Inferior parietal cortex (tissue), 1 donor: ENCODE data around the gene ZNF586.
A peak's percentile ranks its signal among the peaks of the same experiment; 100 is the strongest.
"Not testable (repeated sequence)": the region's sequence is repeated elsewhere in the genome, so short reads cannot be mapped to it uniquely, and the experiment has no call there.

Source experiments
- DNase-seq: peaks from one replicate; pipeline ENCODE4 v3.0.0-alpha.2; 2016; ENCODE audit errors: extremely low spot score

Gene ZNF586

DNA sequence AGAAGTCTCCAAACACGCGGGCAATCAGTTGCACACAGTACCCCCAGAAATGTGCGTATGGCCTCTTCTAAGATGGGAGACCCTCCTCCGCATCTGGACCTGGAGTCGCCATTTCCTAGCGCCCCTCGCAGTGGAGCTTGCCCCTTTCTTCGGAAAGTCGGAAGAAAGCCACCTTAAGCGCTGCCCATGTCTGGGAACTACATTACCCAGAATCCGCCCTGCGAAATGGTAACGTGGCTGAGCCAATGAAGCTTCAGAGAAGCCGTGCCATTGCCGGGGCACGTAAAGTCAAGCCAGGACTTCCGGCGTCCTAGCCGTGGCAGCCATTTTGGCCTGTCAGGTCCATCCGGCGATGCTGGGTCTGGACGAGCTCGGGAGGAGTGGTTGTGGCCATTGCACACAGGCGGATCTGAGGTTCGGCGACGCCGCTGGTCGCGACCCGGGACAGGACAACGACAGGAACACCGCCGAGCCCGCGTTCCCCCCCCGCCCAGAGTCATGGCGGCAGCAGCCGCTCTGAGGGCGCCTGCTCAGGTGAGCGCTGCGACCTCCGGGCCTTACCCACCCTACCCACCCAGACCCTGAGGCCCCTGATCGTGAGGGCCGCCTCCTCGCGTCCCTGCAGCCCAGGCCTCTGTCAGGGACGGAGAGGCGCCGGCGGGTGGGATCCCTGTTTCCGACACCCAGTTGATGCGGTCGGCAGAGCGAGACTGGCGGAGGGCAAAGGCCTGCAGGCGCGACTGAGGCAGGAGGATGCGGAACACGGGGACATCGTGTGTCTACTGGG, at the start of gene ZNF586:
TSS of gene ZNF586 (plus strand) at position 332 of the 787 bp plus-strand sequence. CDS start at position 499, 167 bp downstream.
- DNase-seq, result peak; percentile 96

DNA sequence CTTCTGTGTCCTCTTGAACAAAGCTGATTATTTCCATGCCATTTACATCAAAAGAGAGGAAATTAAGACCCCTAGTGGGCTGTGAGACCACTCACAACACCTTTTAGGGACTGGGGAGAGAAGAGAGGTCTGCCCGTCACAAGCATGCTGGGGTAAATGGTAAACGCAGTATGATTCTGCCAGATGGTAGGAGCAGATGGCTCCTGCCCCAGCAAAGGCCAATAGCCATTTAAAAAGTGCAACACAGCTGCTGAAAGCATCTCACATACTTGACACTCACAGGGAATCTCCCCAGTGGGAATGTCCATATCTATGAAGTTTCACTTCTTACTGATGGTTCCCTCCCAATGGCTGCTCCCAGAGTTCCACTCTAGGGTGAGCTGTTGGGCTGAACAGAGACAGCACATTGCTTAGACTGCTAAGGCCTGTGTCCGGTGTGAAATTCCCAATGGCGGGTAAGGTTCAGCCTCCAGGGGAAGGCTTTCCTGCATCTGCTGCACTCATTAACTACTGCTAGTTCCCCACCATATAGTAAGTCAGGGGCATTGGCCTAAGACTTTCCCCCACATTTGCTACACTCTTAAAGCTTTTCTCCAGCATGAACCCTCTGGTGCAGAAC, 49.5 kb upstream of the ZNF586 start:
- DNase-seq, result no peak

GRCh38 chr19:57720878-57721277, 48.6 kb upstream of the ZNF586 start:
- DNase-seq, result no peak

DNA sequence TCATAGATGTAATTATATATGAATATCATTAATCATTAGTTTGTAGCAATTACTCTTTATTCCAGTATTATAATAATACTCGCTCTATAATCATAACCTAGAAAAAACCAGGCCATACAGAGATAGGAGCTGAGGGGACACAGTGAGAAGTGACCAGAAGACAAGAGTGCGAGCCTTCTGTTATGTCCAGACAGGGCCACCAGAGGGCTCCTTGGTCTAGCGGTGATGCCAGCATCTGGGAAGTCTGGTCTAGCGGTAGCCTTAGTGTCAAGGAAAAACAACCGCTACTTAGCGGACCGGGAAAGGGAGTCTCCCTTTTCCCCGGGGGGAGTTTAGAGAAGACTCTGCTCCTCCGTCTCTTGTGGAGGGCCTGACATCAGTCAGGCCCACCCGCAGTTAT, 31.2 kb upstream of the ZNF586 start:
- DNase-seq, result peak; percentile 19

- not testable (repeated sequence) for DNase-seq
These were observed 30.7 kb upstream of the ZNF586 start for GRCh38 chr19:57738770-57739169.

DNA sequence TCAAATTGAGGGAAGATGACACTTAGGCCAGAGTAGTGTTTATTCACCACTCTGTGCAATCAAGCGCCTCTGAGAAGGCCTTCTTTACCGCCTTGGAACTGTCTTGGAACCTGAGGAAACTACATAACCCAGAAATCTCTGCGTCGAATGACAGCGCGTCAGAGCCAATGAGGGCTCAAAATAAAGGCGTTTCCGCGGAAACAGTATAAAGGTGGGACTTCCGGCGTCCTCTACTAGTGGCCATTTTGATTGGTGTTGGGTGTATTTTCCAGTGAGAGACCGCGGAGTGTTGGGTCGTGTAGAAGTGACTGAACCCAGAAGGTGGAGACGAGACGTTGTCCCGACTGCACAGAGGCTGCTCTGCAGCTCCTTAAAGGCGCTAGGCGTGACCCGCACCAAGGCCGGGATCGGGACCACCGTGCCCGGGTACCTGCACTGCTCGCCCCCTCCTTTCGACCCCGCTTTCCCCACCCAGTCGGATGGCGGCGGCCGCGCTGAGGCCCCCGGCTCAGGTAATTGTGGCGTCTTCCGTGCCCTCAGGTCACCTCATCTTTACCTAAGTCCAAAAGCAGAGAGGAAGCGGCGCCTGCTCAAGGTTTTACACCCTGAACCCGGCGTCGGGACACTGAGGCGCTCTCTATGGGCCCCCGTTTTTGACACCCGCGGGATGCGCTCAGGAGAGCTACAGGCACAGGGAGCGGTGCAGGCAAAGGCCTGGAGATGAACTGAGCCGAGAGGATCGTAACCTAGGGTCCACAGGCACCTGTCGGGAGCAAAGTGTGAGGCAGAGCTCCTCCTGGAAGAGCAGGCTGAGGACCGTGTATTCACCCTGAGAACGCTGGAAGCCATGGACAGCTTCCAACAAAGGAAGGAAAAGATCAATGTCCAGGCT, 22.6 kb upstream of the ZNF586 start, which contains the start of gene ZNF776:
TSS of gene ZNF776 (plus strand) at position 236 of the 892 bp plus-strand sequence. CDS start at position 480, 244 bp downstream.
- DNase-seq, result peak; percentile 99

GRCh38 chr19:57747472-57747807, 22.0 kb upstream of the ZNF586 start:
- no peak for DNase-seq

DNA sequence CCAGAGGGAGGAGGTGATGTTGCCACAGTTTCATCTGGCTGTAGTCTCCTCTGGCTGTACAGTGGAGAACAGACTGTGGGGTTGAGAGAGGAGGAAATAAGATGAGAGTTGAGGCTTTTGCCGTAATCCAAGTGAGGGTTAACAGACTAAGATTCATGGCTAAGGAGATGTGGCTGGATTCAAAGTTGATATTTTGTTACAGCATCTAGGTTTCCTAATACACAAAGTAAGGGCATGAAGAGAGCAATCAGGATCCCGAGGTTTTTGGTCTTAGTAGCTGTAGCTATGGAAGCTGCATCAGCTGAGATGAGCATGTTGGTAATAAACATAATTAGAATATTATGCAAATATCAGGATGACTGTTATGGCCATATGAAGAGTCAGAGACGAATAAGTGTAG, 21.4 kb upstream of the ZNF586 start:
- no peak for DNase-seq

- no peak for DNase-seq
These were observed 15.3 kb upstream of the ZNF586 start for GRCh38 chr19:57754091-57754673.

- no peak for DNase-seq
These were observed 14.4 kb upstream of the ZNF586 start for GRCh38 chr19:57755031-57755430.

GRCh38 chr19:57757941-57758340, 11.5 kb upstream of the ZNF586 start:
- no peak for DNase-seq

- no peak for DNase-seq
These were observed 10.4 kb upstream of the ZNF586 start for GRCh38 chr19:57759096-57759495.

- DNase-seq, result no peak
These were observed 1.9 kb downstream of the ZNF586 start for GRCh38 chr19:57771417-57771816.

- DNase-seq, result no peak
These were observed 4.0 kb downstream of the ZNF586 start for GRCh38 chr19:57773488-57773887.

DNA sequence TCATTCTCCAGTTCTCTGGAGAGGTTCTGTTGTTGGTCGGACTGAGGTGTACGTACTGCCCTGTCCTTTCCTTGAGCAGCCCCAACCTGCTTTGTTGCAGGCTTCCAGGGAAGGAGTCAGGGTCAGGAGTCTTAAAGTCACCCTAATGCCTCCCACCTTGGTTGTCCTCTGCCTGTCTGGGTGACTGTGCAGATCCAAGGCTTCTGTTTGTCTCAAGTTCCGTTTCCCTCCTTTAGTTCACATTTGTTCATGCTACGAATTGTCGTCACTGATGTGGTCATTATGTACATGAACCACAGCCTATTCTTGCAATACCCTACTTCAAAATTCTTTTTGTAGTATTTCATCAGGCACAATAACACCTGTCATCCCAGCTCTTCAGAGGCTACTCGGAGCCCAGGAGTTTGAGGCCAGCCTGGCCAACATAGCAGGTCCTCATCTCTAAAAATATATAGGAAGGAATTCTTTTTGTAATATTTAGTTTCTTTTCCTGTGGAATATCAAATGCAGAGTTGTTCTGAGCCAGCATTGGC, 7.4 kb downstream of the ZNF586 start:
- DNase-seq, result no peak

- DNase-seq, result no peak
These were observed 8.9 kb downstream of the ZNF586 start for GRCh38 chr19:57778336-57778735.

GRCh38 chr19:57779220-57779845, 9.9 kb downstream of the ZNF586 start:
- DNase-seq, result no peak

DNA sequence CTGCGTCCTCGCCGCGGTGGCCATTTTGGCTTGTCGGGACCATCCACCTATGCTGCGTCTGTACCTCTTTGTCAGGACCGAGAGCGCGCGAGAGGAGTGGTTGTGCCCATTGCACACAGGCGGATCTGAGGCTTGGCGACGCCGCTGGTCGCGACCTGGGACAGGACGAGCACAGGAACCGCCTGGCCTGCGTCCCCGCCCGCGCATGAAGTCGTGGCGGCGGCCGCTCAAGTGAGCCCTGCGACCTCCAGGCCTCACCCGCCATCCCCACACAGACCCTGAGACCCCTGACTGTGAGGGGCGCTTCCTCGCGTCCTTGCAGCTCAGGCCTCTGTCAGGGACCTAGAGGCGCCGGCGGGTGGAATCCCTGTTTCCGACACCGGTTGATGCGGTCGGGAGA, 16.8 kb downstream of the ZNF586 start:
- DNase-seq, result no peak

DNA sequence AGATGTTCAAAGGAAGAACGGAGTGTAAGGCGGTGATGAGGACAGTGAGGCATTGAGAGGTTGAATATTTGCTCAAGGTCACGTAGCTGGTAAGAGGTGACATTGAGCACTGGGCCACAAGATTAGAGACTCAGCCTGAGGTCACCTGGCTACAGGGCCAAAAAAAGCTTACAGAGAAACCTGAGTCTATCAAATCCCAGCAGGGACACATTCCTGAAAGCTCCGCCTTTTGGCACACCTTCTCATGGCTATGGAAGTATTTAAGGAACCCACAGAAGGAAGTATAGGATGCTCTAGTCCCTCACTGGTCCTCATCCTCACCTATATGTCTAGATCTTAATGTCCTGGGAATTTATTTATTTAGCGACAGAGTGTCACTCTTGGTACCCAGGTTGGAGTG, 17.4 kb downstream of the ZNF586 start:
- no peak for DNase-seq

DNA sequence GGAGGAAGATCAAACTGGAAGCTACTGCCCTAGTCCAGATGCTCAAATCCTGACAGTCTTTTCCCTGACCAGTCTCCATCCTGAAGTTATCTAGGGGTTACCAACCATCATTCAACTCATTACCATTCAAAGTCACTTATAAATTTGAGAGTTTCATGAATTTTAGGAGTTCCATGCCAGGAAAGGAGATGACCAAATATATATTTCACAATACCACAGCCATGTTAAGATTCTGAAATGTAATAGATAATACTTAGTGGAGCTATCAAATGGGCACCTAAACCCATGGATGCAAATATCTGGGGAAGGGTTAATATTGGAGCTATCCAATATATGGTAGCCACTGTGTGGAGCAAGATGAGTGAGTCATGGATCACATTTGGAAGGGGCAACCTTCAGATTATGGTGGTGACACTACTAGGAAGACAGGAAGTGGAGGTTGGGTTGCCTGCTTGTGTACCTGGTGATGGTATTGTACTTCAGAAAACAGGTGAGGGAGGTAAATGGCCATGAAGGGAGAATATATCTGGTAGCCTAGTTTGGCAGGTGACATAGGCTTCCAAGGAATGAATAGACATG, 18.7 kb downstream of the ZNF586 start:
- DNase-seq, result no peak

- DNase-seq, result no peak
These were observed 19.8 kb downstream of the ZNF586 start for GRCh38 chr19:57789288-57789687.
